ENCODE measurements around the gene PLAC8L1.

- TF ChIP-seq USF2 (IDR thresholded peaks at IDR 0.05; ENCODE audit: low read length) (no peak), POLR2A (IDR thresholded peaks at IDR 0.05; ENCODE audit: control extremely low read depth in 1 of 2, low read depth in 2 of 2, low read length in 2 of 2) (no peak), CHD2 (IDR thresholded peaks at IDR 0.05; ENCODE audit: low read length) (no peak), CTCF (IDR thresholded peaks at IDR 0.05; ENCODE audit: control extremely low read depth in 1 of 3, insufficient read depth in 1 of 3, low read depth in 1 of 3, low read length in 3 of 3) (no peak), MAX (IDR thresholded peaks at IDR 0.05) (no peak), EZH2 (IDR thresholded peaks at IDR 0.05; ENCODE audit: low read depth, low read length, severe bottlenecking) (no peak), BACH1 (IDR thresholded peaks at IDR 0.05; ENCODE audit: low read length) (no peak), TAF1 (IDR thresholded peaks at IDR 0.05; ENCODE audit: low read depth, low read length) (no peak), CBX8 (IDR thresholded peaks at IDR 0.05; ENCODE audit: borderline replicate concordance, low read depth, low read length) (no peak), SIX5 (IDR thresholded peaks at IDR 0.05; ENCODE audit: low read depth, low read length) (no peak)
These were observed 55.7 kb downstream of the PLAC8L1 start for GRCh38 chr5:146049704-146050026.

Measured in H1 (cell line).